Measurements from ENCODE around the gene RAB9A. TPM values are rescaled to one million over a fixed set of nuclear protein-coding genes. Genes with fewer than 3 reads are reported as not detected.

The RAB9A gene
- total and polyA plus RNA-seq, 10 of the 15 experiments (the other 5 are each of a cell fraction or from before 2014, with no cell fraction given): 42.1 to 142 (median 49.9) TPM

DNA sequence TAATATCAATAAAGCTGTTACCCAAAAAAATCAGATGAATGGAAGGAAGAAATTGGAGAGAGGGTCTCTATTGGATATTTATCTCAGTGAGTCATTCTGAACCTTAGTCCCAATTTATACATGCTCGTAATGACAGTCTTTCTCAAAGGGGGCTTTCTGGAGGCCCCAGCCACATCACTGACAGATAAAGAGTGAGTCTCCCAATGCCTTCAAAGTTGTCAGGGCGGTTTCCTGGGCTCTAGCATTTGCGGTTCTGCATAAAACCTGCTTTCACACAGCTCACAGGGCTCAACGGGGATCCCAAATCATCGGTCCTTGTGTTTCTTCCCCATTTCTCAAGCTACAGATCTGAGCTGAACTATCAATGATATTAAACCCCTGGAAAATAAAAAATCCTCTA lies 18.7 kb upstream of the RAB9A start (continued):
- TF ChIP-seq, protein P1, sequence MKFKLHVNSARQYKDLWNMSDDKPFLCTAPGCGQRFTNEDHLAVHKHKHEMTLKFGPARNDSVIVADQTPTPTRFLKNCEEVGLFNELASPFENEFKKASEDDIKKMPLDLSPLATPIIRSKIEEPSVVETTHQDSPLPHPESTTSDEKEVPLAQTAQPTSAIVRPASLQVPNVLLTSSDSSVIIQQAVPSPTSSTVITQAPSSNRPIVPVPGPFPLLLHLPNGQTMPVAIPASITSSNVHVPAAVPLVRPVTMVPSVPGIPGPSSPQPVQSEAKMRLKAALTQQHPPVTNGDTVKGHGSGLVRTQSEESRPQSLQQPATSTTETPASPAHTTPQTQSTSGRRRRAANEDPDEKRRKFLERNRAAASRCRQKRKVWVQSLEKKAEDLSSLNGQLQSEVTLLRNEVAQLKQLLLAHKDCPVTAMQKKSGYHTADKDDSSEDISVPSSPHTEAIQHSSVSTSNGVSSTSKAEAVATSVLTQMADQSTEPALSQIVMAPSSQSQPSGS (IDR thresholded peaks at IDR 0.05; ENCODE audit: low read length): peak; percentile 46; the same call in 1 of the 2 replicates
- TF ChIP-seq PAX8 (IDR thresholded peaks at IDR 0.05) (no peak), NR2C2 (IDR thresholded peaks at IDR 0.05; ENCODE audit: borderline replicate concordance, control insufficient read depth, insufficient read length, low read depth) (no peak), MYB (IDR thresholded peaks at IDR 0.05; ENCODE audit: borderline replicate concordance, low read depth, low read length) (no peak), ZNF622 (IDR thresholded peaks at IDR 0.05) (no peak), RAD21 (IDR thresholded peaks at IDR 0.05; ENCODE audit: insufficient read depth, low read depth, low read length) (no peak), FOXM1 (IDR thresholded peaks at IDR 0.05; ENCODE audit: low read depth, low read length) (peak; percentile 38; the same call in 1 of the 2 replicates), MEF2B (IDR thresholded peaks at IDR 0.05; ENCODE audit: partially characterized antibody, poor library complexity, severe bottlenecking) (no peak), SP1 (IDR thresholded peaks at IDR 0.05; ENCODE audit: low read depth, low read length) (no peak), EZH2 (IDR thresholded peaks at IDR 0.05; ENCODE audit: borderline replicate concordance, control insufficient read depth, low read depth, low read length) (no peak), CREM (IDR thresholded peaks at IDR 0.05; ENCODE audit: low read depth) (no peak), MTA2 (IDR thresholded peaks at IDR 0.05; ENCODE audit: low read depth) (peak; percentile 37), SMC3 (IDR thresholded peaks at IDR 0.05; ENCODE audit: borderline replicate concordance, low read length) (no peak), RBBP5 (conservative IDR thresholded peaks at IDR 0.05) (no peak), ZNF274 (IDR thresholded peaks at IDR 0.05; ENCODE audit: insufficient read depth, insufficient read length) (no peak), CBFB (IDR thresholded peaks at IDR 0.05; ENCODE audit: low read depth) (peak; percentile 51; the same call in 1 of the 2 replicates), POLR2AphosphoS2 (IDR thresholded peaks at IDR 0.05; ENCODE audit: low read depth, low read length) (no peak), ELK1 (IDR thresholded peaks at IDR 0.05; ENCODE audit: low read depth, low read length) (no peak), CBX3 (IDR thresholded peaks at IDR 0.05; ENCODE audit: borderline replicate concordance, low read depth) (no peak), BMI1 (IDR thresholded peaks at IDR 0.05; ENCODE audit: borderline replicate concordance) (no peak), FOXK2 (IDR thresholded peaks at IDR 0.05) (no peak), DPF2 (IDR thresholded peaks at IDR 0.05) (no peak), REST (IDR thresholded peaks at IDR 0.05; ENCODE audit: low read depth, low read length) (no peak)
- TF ChIP-seq, protein P2, sequence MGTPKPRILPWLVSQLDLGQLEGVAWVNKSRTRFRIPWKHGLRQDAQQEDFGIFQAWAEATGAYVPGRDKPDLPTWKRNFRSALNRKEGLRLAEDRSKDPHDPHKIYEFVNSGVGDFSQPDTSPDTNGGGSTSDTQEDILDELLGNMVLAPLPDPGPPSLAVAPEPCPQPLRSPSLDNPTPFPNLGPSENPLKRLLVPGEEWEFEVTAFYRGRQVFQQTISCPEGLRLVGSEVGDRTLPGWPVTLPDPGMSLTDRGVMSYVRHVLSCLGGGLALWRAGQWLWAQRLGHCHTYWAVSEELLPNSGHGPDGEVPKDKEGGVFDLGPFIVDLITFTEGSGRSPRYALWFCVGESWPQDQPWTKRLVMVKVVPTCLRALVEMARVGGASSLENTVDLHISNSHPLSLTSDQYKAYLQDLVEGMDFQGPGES (IDR thresholded peaks at IDR 0.05): no peak
- TF ChIP-seq, protein P3, sequence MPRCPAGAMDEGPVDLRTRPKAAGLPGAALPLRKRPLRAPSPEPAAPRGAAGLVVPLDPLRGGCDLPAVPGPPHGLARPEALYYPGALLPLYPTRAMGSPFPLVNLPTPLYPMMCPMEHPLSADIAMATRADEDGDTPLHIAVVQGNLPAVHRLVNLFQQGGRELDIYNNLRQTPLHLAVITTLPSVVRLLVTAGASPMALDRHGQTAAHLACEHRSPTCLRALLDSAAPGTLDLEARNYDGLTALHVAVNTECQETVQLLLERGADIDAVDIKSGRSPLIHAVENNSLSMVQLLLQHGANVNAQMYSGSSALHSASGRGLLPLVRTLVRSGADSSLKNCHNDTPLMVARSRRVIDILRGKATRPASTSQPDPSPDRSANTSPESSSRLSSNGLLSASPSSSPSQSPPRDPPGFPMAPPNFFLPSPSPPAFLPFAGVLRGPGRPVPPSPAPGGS (IDR thresholded peaks at IDR 0.05; ENCODE audit: borderline replicate concordance, insufficient read depth, low read depth, low read length, poor library complexity, severe bottlenecking): peak; percentile 65
